NCI-H774 (cell line): ENCODE data around the gene AADACL4.
"Not testable (repeated sequence)": the region's sequence is repeated elsewhere in the genome, so short reads cannot be mapped to it uniquely, and the experiment has no call there.

Experiments
- DNase-seq: peaks from one replicate; lab custom pipeline; 2025; lab: John Stamatoyannopoulos, UW

Gene AADACL4

GRCh38 chr1:12712076-12712475 lies 68.2 kb downstream of the AADACL4 start:
- DNase-seq = no peak

DNA sequence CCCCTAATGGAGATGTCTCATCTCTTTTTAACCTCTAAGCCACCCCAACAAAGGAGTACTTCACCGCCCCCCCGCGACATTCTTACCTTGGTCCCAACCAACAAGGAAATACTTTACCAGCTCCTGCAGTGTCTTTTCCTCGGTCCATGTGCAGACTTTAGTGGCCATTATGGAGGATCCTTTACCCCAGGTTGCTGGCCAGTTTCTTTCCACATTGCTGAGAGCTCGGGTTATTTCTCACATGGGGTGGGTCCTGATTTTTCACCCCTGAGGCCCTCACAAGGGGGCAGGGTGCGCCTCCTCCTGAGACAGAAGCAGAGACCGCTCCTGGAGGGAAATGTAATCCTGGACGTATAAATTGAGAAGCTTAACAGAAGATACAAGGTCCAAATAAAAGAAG lies 69.0 kb downstream of the AADACL4 start:
- DNase-seq = no peak

DNA sequence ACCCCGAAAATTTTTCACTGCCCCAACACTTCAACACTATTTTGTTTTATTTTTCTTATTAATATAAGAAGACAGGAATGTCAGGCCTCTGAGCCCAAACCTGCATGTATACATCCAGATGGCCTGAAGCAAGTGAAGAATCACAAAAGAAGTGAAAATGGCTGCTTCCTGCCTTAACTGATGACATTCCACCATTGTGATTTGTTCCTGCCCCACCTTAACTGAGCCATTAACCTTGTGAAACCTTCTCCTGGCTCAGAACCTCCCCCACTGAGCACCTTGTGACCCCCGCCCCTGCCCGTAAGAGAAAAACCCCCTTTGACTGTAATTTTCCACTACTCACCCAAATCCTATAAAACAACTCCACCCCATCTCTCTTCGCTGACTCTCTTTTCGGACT lies 69.8 kb downstream of the AADACL4 start:
- not testable (repeated sequence) for DNase-seq

DNA sequence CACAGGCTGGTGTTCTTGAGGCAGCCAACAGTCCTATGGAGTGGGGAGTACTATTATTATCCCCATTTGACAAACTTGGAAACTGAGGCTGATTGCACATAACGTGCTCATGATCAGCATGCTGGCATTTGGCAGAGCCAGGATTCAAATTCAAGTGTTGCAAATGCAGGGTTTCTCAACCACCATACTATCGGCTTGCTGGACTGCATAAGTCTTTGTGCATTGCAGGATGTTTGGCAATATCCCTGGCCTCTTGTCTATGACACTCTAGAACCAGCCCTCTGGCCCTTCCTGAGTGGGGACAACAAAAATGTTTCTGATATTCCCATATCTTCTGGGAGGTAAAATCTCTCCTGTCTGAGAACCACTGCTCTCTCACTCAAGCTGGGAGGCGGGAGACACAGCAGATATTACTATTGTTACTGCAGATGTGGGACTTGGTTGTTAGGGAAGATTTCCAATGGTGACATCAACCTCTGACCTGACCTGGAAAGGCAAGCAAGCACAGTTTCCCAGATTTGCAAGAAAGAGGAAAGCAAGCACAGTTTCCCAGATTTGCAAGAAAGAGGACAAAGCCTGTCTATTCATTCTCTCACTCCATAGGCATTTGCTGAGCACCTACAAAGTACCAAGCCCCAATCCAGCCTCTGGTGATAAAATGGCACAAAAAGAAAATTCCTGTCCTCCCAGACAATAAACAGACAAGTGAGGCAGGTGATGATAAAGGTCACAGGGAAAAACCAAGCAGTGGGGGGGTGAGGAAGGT lies 71.0 kb downstream of the AADACL4 start:
- no peak for DNase-seq

GRCh38 chr1:12715896-12716437 lies 72.1 kb downstream of the AADACL4 start, which contains the start of gene AADACL3:
AADACL3 (plus strand) TSS chr1:12716110; CDS start chr1:12716177, 67 bp downstream.
- DNase-seq = no peak
